ENCODE data around the gene NRG4. TPM values are rescaled to one million over a fixed set of nuclear protein-coding genes. Genes with fewer than 3 reads are reported as not detected.

NRG4 gene
- total and polyA plus RNA-seq, 9 of the 15 experiments (the other 6 are each of a cell fraction or from before 2014, with no cell fraction given) = 0.33 to 2.5 (median 0.76) TPM

- no peak for TF ChIP-seq KAT2B (IDR thresholded peaks at IDR 0.05; ENCODE audit: low read depth, low read length)
- TF ChIP-seq CHCHD3 (CRISPR knock-in tag; IDR thresholded peaks at IDR 0.05) = no peak
- TF ChIP-seq KDM5B (IDR thresholded peaks at IDR 0.05; ENCODE audit: insufficient replicate concordance, low read depth, low read length) = peak; percentile 83
- no peak; the same call in 1 of the 2 replicates for TF ChIP-seq ZNF263 (CRISPR knock-in tag; IDR thresholded peaks at IDR 0.05; ENCODE audit: borderline replicate concordance)
- no peak for TF ChIP-seq RFX7 (CRISPR knock-in tag; IDR thresholded peaks at IDR 0.05)
- no peak for TF ChIP-seq ZNF586 (CRISPR knock-in tag; conservative IDR thresholded peaks at IDR 0.05)
- TF ChIP-seq NFIC (IDR thresholded peaks at IDR 0.05) = peak; percentile 54
- TF ChIP-seq SMAD2 (IDR thresholded peaks at IDR 0.05; ENCODE audit: low read depth, low read length) = no peak
- no peak for TF ChIP-seq HBP1 (CRISPR knock-in tag; IDR thresholded peaks at IDR 0.05)
- TF ChIP-seq MXD1 (CRISPR knock-in tag; IDR thresholded peaks at IDR 0.05; ENCODE audit: borderline replicate concordance, poor library complexity, severe bottlenecking) = no peak
- TF ChIP-seq E4F1 (CRISPR knock-in tag; IDR thresholded peaks at IDR 0.05; ENCODE audit: borderline replicate concordance) = no peak
- TF ChIP-seq ILK (tag; IDR thresholded peaks at IDR 0.05; ENCODE audit: borderline replicate concordance, low read depth) = no peak
- peak; percentile 76 for TF ChIP-seq CREB1 (IDR thresholded peaks at IDR 0.05)
- peak; percentile 88 for TF ChIP-seq CREB1 (CRISPR knock-in tag; IDR thresholded peaks at IDR 0.05)
- 0 out of 2 replicates have a peak, but pooled peaks have one; percentile 6 for TF ChIP-seq MITF (IDR thresholded peaks at IDR 0.05)
- no peak for TF ChIP-seq BDP1 (IDR thresholded peaks at IDR 0.05; ENCODE audit: insufficient read depth, insufficient read length)
- no peak for TF ChIP-seq DEAF1 (CRISPR knock-in tag; IDR thresholded peaks at IDR 0.05)
- no peak for TF ChIP-seq DLX4 (CRISPR knock-in tag; IDR thresholded peaks at IDR 0.05)
- no peak for TF ChIP-seq NBN (IDR thresholded peaks at IDR 0.05; ENCODE audit: low read depth)
- TF ChIP-seq LARP7 (IDR thresholded peaks at IDR 0.05) = no peak
Measured at GRCh38 chr15:75903331-75904239, 108.6 kb downstream of the NRG4 start, which contains the start of gene FBXO22 (continued).
